SIG-M5 (cell line): ENCODE measurements around the gene SEC16A.
A peak's percentile ranks its signal among the peaks of the same experiment; 100 is the strongest.
"Not testable (repeated sequence)": the region's sequence is repeated elsewhere in the genome, so short reads cannot be mapped to it uniquely, and the experiment has no call there.

Experiments used
- DNase-seq: peaks from one replicate; lab custom pipeline; 2025; lab: John Stamatoyannopoulos, UW

Gene SEC16A

GRCh38 chr9:136419092-136419420 is 63.8 kb downstream of the SEC16A start:
- DNase-seq = no peak

- no peak for DNase-seq
These were observed 64.4 kb downstream of the SEC16A start for GRCh38 chr9:136418182-136419091.

GRCh38 chr9:136416914-136417313 is 65.9 kb downstream of the SEC16A start:
- DNase-seq = no peak

GRCh38 chr9:136416427-136416826 is 66.4 kb downstream of the SEC16A start:
- no peak for DNase-seq

- no peak for DNase-seq
These were observed 69.9 kb downstream of the SEC16A start for GRCh38 chr9:136412962-136413361.

- DNase-seq = no peak
These were observed 71.5 kb downstream of the SEC16A start for GRCh38 chr9:136411378-136411777.

GRCh38 chr9:136410500-136411287 is 72.1 kb downstream of the SEC16A start, which contains the start of the genes ENTR1 and PMPCA:
TSS of gene ENTR1 (minus strand) at chr9:136410614. CDS start at chr9:136410397, 217 bp downstream.
TSS of gene PMPCA (plus strand) at chr9:136410658. CDS start at chr9:136410669, 11 bp downstream.
- DNase-seq = peak; percentile 8

- DNase-seq = no peak
These were observed 73.0 kb downstream of the SEC16A start for GRCh38 chr9:136409557-136410455.

- no peak for DNase-seq
These were observed 74.9 kb downstream of the SEC16A start for GRCh38 chr9:136407911-136408310.

- not testable (repeated sequence) for DNase-seq
These were observed 75.8 kb downstream of the SEC16A start for GRCh38 chr9:136407061-136407460.

- DNase-seq = not testable (repeated sequence)
These were observed 76.9 kb downstream of the SEC16A start for GRCh38 chr9:136405904-136406303.

GRCh38 chr9:136405481-136405880 is 77.4 kb downstream of the SEC16A start:
- no peak for DNase-seq

GRCh38 chr9:136404801-136405136 is 78.1 kb downstream of the SEC16A start:
- DNase-seq = no peak

- DNase-seq = no peak
These were observed 78.7 kb downstream of the SEC16A start for GRCh38 chr9:136403915-136404800.

GRCh38 chr9:136403538-136403914 is 79.3 kb downstream of the SEC16A start:
- DNase-seq = no peak

GRCh38 chr9:136402067-136402466 is 80.8 kb downstream of the SEC16A start:
- DNase-seq = no peak

- DNase-seq = no peak
These were observed 81.5 kb downstream of the SEC16A start for GRCh38 chr9:136401173-136401922.

- peak; percentile 32 for DNase-seq
These were observed 82.6 kb downstream of the SEC16A start, which contains the start of gene SNAPC4 for GRCh38 chr9:136400038-136400834. TSS of gene SNAPC4 (minus strand) at chr9:136400170. CDS start at chr9:136398428, 1,742 bp downstream.
